HG03280 (cell line): ENCODE results near the gene IFT57.
A peak's percentile ranks its signal among the peaks of the same experiment; 100 is the strongest.
"Not testable (repeated sequence)": the region's sequence is repeated elsewhere in the genome, so short reads cannot be mapped to it uniquely, and the experiment has no call there.

ENCODE experiments used
- ATAC-seq: cut with Tn5 transposase; IDR thresholded peaks from one replicate; pipeline ENCODE4 v1.9.1; 2021; ENCODE audit warnings: mild to moderate bottlenecking, moderate library complexity; ENCODE audit not compliant: unreplicated experiment

The IFT57 gene

DNA sequence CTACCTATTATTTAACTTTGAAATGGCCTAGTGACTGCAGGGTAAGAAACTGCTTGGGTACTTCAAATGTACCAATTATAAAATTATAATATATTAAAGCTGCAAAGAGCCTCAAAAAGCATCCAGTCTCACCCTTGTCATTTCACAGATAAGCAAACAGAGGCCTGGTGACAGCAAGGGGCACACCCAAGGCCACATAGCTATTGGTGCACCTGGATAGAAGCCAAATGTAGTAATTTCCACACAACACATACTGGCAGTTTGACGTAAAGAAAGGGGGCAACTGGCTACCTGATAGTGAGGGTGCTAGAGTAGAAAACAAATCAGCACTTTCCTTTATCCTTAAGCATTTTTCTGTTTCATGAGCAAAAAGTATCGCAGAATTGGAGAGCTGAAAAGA lies 51.1 kb downstream of the IFT57 start:
- ATAC-seq: no peak

GRCh38 chr3:108164391-108164790 lies 57.8 kb downstream of the IFT57 start:
- no peak for ATAC-seq

- no peak for ATAC-seq
These were observed 62.4 kb downstream of the IFT57 start for GRCh38 chr3:108159865-108160264.

DNA sequence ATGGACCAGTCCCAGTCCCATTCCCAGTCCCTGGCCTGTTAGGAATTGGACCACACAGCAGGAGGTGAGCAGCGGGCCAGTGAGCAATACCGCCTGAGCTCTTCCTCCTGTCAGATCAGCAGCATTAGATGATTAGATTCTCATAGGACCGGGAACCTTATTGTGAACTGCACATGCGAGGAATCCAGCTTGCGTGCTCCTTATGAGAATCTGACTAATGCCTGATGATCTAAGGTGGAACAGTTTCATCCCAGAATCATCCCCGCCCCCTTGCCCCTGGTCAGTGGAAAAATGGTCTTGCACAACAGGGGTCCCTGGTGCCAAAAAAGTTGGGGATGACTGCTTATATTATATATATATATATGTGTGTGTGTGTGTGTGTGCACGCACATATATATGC lies 63.1 kb downstream of the IFT57 start:
- no peak for ATAC-seq

GRCh38 chr3:108158251-108158650 lies 64.0 kb downstream of the IFT57 start:
- ATAC-seq: no peak

- ATAC-seq: no peak
These were observed 65.0 kb downstream of the IFT57 start for GRCh38 chr3:108157273-108157672.

- no peak for ATAC-seq
These were observed 65.8 kb downstream of the IFT57 start for GRCh38 chr3:108156312-108156853.

GRCh38 chr3:108155642-108156041 lies 66.6 kb downstream of the IFT57 start:
- ATAC-seq: not testable (repeated sequence)

GRCh38 chr3:108153451-108153981 lies 68.7 kb downstream of the IFT57 start:
- no peak for ATAC-seq

DNA sequence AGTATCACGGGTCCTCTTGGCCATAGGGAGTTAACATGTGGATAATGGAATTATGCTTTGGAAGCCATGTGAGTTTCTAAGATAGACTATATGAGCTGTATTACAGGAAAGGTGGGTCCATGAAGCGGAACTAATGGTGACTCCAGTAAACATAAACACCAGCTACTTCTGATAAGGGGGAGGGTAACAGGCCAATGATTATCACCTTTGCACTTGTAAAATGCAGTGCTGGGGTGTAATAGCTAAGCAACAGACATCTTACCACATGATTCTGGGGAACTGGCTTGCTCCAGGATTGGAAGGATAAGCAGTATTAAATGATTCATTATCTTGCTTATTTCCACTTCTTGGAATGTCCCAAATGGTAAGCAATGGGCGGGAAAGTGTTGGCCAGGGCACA lies 70.0 kb downstream of the IFT57 start:
- no peak for ATAC-seq

GRCh38 chr3:108150200-108150599 lies 72.0 kb downstream of the IFT57 start:
- ATAC-seq: no peak

DNA sequence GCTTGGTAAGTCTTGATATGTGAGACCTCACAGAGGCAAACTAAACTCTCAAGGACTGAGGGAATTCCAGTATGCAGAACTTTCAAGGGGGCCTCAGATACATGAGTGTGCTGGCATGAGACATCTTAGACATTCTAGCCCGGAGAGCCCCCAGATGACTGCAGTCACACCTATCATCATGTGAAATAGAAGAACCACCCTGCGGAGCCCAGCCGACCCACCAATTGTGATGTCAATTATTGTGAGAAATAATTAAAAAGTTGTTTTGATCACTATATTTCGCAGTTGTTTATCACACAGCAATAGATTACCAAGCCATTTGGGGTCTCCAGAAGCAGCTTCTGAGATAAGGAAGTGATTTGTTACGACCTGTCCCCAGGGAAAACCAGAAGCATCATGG lies 76.1 kb downstream of the IFT57 start:
- no peak for ATAC-seq

- no peak for ATAC-seq
These were observed 76.6 kb downstream of the IFT57 start for GRCh38 chr3:108145578-108145977.

DNA sequence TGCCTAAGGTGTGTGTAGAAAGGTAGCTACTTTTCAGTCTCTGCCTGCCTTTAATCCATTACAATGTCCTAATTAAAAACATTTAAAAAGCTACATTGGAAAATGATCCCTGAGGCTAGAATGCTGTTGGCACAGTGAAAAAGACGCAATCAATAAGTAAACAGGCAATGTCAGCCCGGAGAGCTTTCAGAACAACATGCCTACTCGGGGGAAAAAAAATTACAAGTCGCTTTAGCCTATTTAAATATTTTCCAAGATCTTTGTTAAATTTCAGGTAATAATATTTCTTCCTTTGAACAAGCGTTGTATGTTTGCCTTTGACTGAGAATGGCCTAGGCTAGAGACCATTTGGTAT lies 84.8 kb downstream of the IFT57 start:
- ATAC-seq: no peak

DNA sequence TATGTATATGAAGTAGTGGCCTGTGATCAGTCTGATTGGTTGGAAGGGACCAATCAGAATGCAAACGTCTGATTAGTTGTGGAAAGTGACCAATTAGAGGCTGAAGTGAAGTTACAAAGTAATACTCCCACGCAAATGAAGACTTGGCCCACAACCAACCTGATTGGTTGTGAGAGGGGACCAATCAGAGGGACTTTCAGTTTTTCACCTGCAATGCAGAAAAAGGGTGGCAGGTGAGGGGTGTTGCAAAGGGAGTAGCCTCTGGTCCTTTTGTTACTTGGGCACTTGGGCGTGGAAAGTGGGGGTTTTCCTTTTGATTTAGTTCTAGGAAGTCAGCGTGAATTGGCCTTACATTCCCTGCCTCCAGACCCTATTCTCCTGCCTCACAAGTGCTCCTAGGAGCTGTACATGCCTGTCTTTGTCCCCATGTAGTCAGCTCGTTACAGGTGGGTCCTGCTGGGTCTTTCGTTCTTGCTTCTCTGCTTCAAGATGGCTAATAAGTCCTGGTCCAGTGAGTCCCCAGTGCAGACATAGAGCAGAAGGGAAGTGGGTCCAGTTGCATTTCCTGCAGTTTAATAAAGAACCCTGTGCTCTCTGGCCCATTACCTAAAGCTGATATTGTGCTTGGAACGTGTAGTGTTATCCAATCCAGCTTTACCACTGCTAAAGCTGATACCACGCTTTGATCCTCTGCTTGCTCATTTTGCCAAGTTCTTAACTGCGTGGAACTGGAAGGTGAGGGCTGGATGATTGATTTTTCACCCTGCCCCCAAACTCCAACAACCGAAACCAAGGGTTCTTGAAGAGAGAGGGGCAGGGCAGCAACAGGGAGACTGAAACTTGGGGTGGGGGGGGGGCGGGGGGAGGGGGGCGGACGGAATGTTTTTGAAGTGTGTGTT lies 85.4 kb downstream of the IFT57 start:
- no peak for ATAC-seq

DNA sequence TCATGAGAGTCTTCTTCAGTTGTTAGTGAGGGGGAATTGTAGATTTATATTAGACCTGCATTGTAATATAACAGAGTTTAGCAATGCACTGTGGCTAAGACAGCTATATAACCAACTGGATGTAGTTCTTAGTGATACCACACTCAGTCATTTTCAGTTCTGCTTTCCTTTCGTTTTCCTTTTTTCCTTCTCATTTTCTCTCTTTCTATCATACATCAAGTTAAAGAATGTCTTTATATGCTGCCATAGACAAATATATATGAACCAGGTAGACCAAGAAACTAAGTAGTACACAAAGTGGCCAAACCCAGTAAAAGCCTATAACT lies 87.7 kb downstream of the IFT57 start:
- ATAC-seq: peak; percentile 38

DNA sequence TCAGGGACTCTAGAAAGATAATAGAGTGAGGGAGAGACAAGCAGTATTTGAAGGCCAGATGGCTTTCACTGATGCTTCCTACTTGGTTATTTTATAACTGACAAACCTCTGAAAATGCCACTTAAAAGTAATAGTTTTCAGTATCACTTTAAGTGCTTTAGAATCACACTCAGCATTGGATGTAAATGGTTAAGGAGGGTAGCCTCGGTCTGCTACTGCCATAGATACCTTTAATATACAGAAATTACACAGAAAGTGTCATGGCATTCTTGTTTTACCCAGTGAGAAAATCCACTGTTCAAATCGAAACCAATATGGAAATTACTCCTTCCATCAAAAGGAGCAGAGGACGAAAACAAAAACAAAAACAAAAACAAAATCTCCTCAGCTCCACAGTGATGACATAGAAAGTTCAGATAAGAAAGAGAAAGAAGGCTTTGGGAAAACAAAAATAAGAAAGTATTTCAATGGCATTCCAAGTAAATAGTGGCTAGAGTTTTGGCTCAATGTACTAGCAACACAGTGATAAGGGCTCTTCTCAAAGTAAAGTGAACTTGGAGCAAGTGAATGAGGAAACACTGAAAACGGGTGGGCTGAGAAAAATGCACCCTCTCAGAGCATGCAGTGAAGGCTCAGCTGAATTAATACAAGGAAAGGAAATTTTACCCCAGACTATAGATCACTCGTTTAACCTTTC lies 88.2 kb downstream of the IFT57 start:
- peak; percentile 55 for ATAC-seq

- no peak for ATAC-seq
These were observed 89.2 kb downstream of the IFT57 start for GRCh38 chr3:108133048-108133369.

DNA sequence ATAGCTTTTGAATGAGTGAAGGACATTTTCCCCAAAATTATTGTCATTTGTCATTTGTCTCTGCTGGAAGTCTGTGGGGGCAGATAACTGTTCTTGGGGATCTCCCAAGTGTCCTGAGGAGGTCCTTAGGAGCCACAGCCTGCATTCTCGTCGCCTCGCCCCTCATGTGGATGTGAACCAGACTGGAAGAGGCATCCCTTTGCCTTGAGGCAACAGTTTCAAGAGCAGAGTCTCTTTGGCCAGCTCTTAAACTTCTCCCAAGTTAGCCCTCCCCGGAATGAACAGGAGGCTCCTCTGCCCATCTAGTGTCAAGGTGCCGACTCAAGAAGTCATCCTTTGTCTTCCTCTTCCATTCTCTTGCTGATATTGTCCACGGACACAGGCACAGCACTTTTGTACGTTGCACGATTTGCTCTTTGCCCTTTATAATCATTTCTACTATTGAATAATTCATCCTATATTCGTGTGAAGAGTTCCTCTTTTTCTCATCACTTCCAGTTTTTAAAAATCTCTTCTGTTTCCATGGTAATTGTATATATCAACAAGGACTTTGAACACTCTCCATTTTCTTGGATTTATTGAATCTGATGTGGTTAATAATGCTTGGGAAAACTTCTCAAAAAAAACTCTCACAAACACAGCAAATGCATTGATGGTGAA lies 90.6 kb downstream of the IFT57 start:
- no peak for ATAC-seq

DNA sequence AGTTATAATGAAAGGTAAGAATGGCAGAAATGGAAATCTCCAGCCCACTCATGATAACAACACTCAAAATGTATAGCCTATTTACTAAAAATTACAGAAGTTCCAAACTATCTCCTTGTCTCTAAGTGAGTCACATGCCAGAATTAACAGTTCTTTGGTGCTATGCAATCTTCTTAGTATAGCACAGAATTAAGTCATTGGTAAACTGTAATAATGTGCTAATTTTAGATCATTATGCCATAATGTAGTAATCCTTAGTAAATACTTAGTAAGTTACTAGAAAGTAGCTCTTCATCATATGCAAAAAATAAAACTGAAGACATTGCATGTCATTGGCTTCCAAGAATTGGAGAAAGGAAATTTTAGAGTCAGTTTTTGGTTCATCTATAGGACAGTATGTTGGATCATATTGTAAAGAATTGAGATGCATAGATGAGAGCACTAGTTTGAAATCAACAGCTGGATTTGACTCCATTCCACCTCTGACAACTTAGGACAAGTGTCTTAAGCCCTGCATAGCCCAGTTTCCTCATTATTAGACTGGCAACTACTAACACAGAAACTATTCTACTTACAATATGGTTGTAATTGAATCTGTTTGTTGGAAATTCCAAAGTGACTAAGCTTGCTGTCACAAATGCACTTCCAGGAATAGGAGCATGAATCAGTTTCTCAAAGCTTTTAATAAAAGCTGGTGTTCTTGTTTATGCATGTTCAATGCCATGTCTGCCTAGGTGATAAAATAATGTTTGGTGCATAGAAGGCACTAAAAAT lies 91.3 kb downstream of the IFT57 start:
- no peak for ATAC-seq

GRCh38 chr3:108130236-108130635 lies 92.0 kb downstream of the IFT57 start:
- no peak for ATAC-seq
